RCC 7860 (cell line): ENCODE data around the gene ETS1.

Experiments used
- DNase-seq: peaks from one replicate; pipeline ENCODE4 v3.0.0-alpha.2; 2015; ENCODE audit warnings: low spot score
- FAIRE-seq: peaks from 2 replicates; lab custom pipeline; 2012; peaks lifted over from hg19 to GRCh38; lab: Jason Lieb, UNC

ETS1 gene

DNA sequence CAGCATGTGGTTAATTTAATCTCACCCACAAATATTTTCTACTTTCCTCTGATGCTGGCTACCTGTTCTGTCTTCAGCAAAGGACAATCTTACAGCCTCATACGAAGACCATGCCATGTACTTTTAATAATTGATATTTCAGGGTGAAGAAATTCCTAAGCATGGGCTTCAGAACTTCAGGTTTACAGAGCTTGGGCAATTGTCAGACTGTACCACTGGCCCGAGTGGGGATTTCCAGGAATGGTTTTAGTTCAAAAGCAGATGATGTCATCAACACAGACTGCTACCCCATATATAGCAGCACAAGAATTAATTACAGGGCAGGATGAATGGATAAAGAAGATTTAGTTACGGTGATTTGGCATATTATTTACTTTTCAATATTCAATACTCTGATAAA, 171.8 kb downstream of the ETS1 start:
- FAIRE-seq: no peak

GRCh38 chr11:128412847-128413791, 174.2 kb downstream of the ETS1 start:
- FAIRE-seq (no peak), DNase-seq (no peak)

More for the DNA sequence above, 171.8 kb downstream of the ETS1 start:
- peak; percentile 41 for DNase-seq

- no peak for FAIRE-seq
- DNase-seq: no peak
Measured at GRCh38 chr11:128411812-128412211, 175.5 kb downstream of the ETS1 start.

DNA sequence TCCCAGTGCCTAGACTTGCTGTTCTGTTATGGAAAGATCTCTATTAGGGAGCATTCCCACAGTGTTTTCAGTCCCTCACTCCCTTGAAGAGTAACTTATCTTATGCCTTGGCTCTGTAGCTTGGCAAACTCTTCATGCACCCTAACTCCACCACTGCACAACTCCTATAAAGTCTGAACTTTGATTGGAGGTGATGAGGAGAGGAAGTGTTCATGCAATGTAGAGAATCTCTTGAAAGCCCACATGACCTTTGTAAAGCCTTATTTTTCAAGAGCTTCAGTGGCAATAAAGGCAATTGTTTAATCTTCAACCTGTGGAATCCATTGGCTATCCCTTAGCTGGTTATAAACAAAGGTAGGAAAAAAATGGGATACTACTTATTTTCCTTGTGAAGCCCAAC, 176.2 kb downstream of the ETS1 start:
- DNase-seq (no peak), FAIRE-seq (no peak)

DNA sequence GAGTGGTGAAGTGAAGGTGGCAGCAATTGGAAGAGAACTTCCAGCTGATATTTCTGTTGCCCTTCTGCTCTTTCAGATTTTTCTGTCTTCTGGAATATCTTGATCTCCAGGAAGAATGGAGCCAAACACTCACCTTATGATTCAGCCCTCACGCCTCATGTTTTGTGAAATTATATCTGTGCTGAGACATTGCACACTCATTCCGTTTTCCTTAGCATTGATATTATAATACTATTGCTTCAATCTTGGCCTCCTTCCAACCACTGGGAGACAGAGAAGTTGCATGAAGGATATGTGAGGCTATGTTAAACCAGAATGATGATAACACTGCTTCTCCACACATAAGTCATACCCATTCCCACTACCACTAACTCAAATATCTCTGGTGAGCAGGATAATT, 177.9 kb downstream of the ETS1 start:
- FAIRE-seq: no peak
- peak; percentile 16 for DNase-seq
